Measurements from ENCODE around the gene PARP12. TPM values are rescaled to one million over a fixed set of nuclear protein-coding genes. Genes with fewer than 3 reads are reported as not detected.

Gene PARP12
- total RNA-seq, 6 experiments from 2014 or later = 15.7 to 33.1 (median 23.3) TPM

- TF ChIP-seq POLR2A (IDR thresholded peaks at IDR 0.05) (no peak), CTCF (IDR thresholded peaks at IDR 0.05) (peak; percentile 47 to 68 (median 63))
- Histone ChIP-seq H3K36me3 (no peaks in the 10 kb centered on the region), H3K9me3 (no peaks in the 10 kb centered on the region), H3K27me3 (no peaks in the 10 kb centered on the region), H3K4me3 (no peak overlapping the region), H3K4me1 (peaks cover 0 to 7% (median 0%) of the 10 kb centered on the region in 4 donors), H3K27ac (no peak overlapping the region)
- peak; percentile 84 to 90 (median 89) for DNase-seq
- WGBS (ENCODE audit: insufficient coverage, low coverage, low lambda C conversion rate, missing lambda C conversion rate) = 39% methylated on average over 6 of the region's 13 CpGs
- ATAC-seq = peak; percentile 83 to 91 (median 90)
- intact Hi-C loops (cut with DNase I) = loop anchor here (10.0 kb wide), 1 partner anchor 511 kb away; no protein-coding TSS in a partner anchor
These were observed 56.8 kb downstream of the PARP12 start for GRCh38 chr7:140005754-140006503.

- no peak for DNase-seq
- Histone ChIP-seq H3K4me3 (no peak overlapping the region), H3K9me3 (no peaks in the 10 kb centered on the region), H3K27me3 (no peaks in the 10 kb centered on the region), H3K4me1 (peaks cover 0 to 7% (median 0%) of the 10 kb centered on the region in 4 donors), H3K36me3 (no peaks in the 10 kb centered on the region), H3K27ac (no peak overlapping the region)
- whole genome bisulfite sequencing (ENCODE audit: insufficient coverage, low coverage, low lambda C conversion rate, missing lambda C conversion rate) = 72% methylated on average over 7 of the region's 7 CpGs
- TF ChIP-seq POLR2A (IDR thresholded peaks at IDR 0.05) = no peak
- TF ChIP-seq CTCF (IDR thresholded peaks at IDR 0.05) = no peak
- ATAC-seq = no peak
- intact Hi-C loops (cut with DNase I) = loop anchor here (10.0 kb wide), 1 partner anchor 511 kb away; no protein-coding TSS in a partner anchor
These were observed 57.4 kb downstream of the PARP12 start for GRCh38 chr7:140005341-140005740.

- WGBS (ENCODE audit: insufficient coverage, low coverage, low lambda C conversion rate, missing lambda C conversion rate) = no CpG with 5 or more reads among the region's 6 CpGs
- Histone ChIP-seq H3K4me3 (no peak overlapping the region), H3K36me3 (no peaks in the 10 kb centered on the region), H3K9me3 (no peaks in the 10 kb centered on the region), H3K27ac (no peak overlapping the region), H3K27me3 (no peaks in the 10 kb centered on the region), H3K4me1 (peaks cover 0 to 7% (median 0%) of the 10 kb centered on the region in 4 donors)
- ATAC-seq (no peak), DNase-seq (no peak)
- TF ChIP-seq CTCF (IDR thresholded peaks at IDR 0.05) (no peak), POLR2A (IDR thresholded peaks at IDR 0.05) (no peak)
- intact Hi-C loops (cut with DNase I) = loop anchor here (10.0 kb wide), 1 partner anchor 510 kb away; no protein-coding TSS in a partner anchor
These were observed 58.1 kb downstream of the PARP12 start for GRCh38 chr7:140004672-140005071.

- H3K9me3 ChIP-seq = no peaks in the 10 kb centered on the region
These were observed 58.8 kb downstream of the PARP12 start for GRCh38 chr7:140003913-140004382.

More at GRCh38 chr7:140003913-140004382, 58.8 kb downstream of the PARP12 start:
- intact Hi-C loops (cut with DNase I) = loop anchor here (10.0 kb wide), 1 partner anchor 509 kb away; no protein-coding TSS in a partner anchor
- DNase-seq (no peak), ATAC-seq (peak in 3 of 4 donors; percentile 22 to 30 (median 24))
- H3K4me1 ChIP-seq = peaks cover 0 to 4% (median 0%) of the 10 kb centered on the region in 4 donors
- no peaks in the 10 kb centered on the region for H3K36me3 ChIP-seq
- no peak overlapping the region for H3K4me3 ChIP-seq
- WGBS (ENCODE audit: insufficient coverage, low coverage, low lambda C conversion rate, missing lambda C conversion rate) = 47% methylated on average over 9 of the region's 9 CpGs
- H3K27me3 ChIP-seq = no peaks in the 10 kb centered on the region
- TF ChIP-seq CTCF (IDR thresholded peaks at IDR 0.05) (peak; percentile 42 to 51 (median 44)), POLR2A (IDR thresholded peaks at IDR 0.05) (no peak)
- H3K27ac ChIP-seq = no peak overlapping the region

All from right lobe of liver (tissue), 6 donors.